HUDEP-2 (cell line): ENCODE results near the gene SIPA1L3.

ENCODE experiments used
- DNase-seq, 76 experiments: peaks; one replicate each; lab custom pipeline; 2025; ENCODE audit not compliant: unreplicated experiment in 76 of 76; lab: John Stamatoyannopoulos, UW

The SIPA1L3 gene

GRCh38 chr19:38033658-38034491 lies 126.9 kb downstream of the SIPA1L3 start:
- DNase-seq: no peak

- DNase-seq: no peak
These were observed 127.5 kb downstream of the SIPA1L3 start for GRCh38 chr19:38034492-38034860.

- DNase-seq: no peak
These were observed 128.8 kb downstream of the SIPA1L3 start for GRCh38 chr19:38035515-38036495.

- DNase-seq: no peak
These were observed 130.0 kb downstream of the SIPA1L3 start for GRCh38 chr19:38036707-38037611.

- DNase-seq: no peak
These were observed 133.0 kb downstream of the SIPA1L3 start for GRCh38 chr19:38039966-38040365.

GRCh38 chr19:38042132-38042531 lies 135.1 kb downstream of the SIPA1L3 start:
- no peak for DNase-seq

- no peak for DNase-seq
These were observed 136.7 kb downstream of the SIPA1L3 start for GRCh38 chr19:38043649-38044144.

- DNase-seq: no peak
These were observed 137.5 kb downstream of the SIPA1L3 start for GRCh38 chr19:38044267-38045111.

GRCh38 chr19:38045554-38046253 lies 138.7 kb downstream of the SIPA1L3 start:
- no peak for DNase-seq

GRCh38 chr19:38046254-38047048 lies 139.4 kb downstream of the SIPA1L3 start:
- DNase-seq: no peak

GRCh38 chr19:38047049-38047438 lies 140.0 kb downstream of the SIPA1L3 start:
- no peak for DNase-seq

GRCh38 chr19:38047641-38048040 lies 140.6 kb downstream of the SIPA1L3 start:
- DNase-seq: no peak

GRCh38 chr19:38049105-38049649 lies 142.2 kb downstream of the SIPA1L3 start:
- no peak for DNase-seq

- DNase-seq: no peak
These were observed 148.0 kb downstream of the SIPA1L3 start for GRCh38 chr19:38055010-38055409.

- no peak for DNase-seq
These were observed 148.9 kb downstream of the SIPA1L3 start for GRCh38 chr19:38055655-38056521.

- no peak for DNase-seq
These were observed 149.6 kb downstream of the SIPA1L3 start for GRCh38 chr19:38056646-38057045.
